Fibroblast of lung (primary cell): ENCODE data around the gene MRI1. TPM values are rescaled to one million over a fixed set of nuclear protein-coding genes. Genes with fewer than 3 reads are reported as not detected.

Experiments
- DNase-seq, 2 donors: peaks; one replicate each; pipeline versions ENCODE4 v3.0.0 to v3.0.0-alpha.2; 2010; ENCODE audit warnings: low read depth in 2 of 2
- H2AFZ ChIP-seq: 2 replicates; pipeline ENCODE4 v1.5.1; 2012; ENCODE audit warnings: low read length, control low read depth, inconsistent platforms
- H3K27ac ChIP-seq: 2 replicates; pipeline ENCODE4 v1.5.1; 2011; ENCODE audit warnings: low read length, control low read depth; ENCODE audit not compliant: insufficient read depth
- H3K27me3 ChIP-seq: 2 replicates; pipeline ENCODE4 v1.5.1; 2011; ENCODE audit warnings: mild to moderate bottlenecking, low read length; ENCODE audit not compliant: control insufficient read depth, insufficient read depth
- H3K36me3 ChIP-seq: 2 replicates; pipeline ENCODE4 v1.5.1; 2011; ENCODE audit warnings: low read length; ENCODE audit not compliant: control insufficient read depth, insufficient read depth
- H3K4me1 ChIP-seq: 2 replicates; pipeline ENCODE4 v1.5.1; 2011; ENCODE audit warnings: low read length; ENCODE audit not compliant: control insufficient read depth, insufficient read depth; ENCODE audit errors: extremely low read depth
- H3K4me2 ChIP-seq: 2 replicates; pipeline ENCODE4 v1.5.1; 2011; ENCODE audit warnings: low read length, control low read depth; ENCODE audit not compliant: insufficient read depth; ENCODE audit errors: extremely low read depth
- H3K4me3 ChIP-seq, 4 experiments: fragments of 200-600 bp in 1 of 4; sonication (generic) in 1 of 4; replicated peaks in 1 of 4; 2 replicates each; pipeline ENCODE4 v1.5.1; 2011 to 2016; ENCODE audit warnings: low read length in 4 of 4, low read depth in 3 of 4, mild to moderate bottlenecking in 3 of 4, control low read depth in 2 of 4, inconsistent platforms in 1 of 4, mixed read lengths in 1 of 4; ENCODE audit not compliant: insufficient read depth in 1 of 4; ENCODE audit errors: control extremely low read depth in 1 of 4
- H3K79me2 ChIP-seq: 2 replicates; pipeline ENCODE4 v1.5.1; 2012; ENCODE audit warnings: mild to moderate bottlenecking, low read length, inconsistent platforms; ENCODE audit not compliant: control insufficient read depth, insufficient read depth
- H3K9ac ChIP-seq: 2 replicates; pipeline ENCODE4 v1.5.1; 2011; ENCODE audit warnings: mild to moderate bottlenecking, low read length, control low read depth; ENCODE audit not compliant: insufficient read depth
- H3K9me3 ChIP-seq: 2 replicates; pipeline ENCODE4 v1.5.1; 2012; ENCODE audit warnings: low read depth, low read length; ENCODE audit not compliant: control insufficient read depth, insufficient read depth
- H4K20me1 ChIP-seq: 2 replicates; pipeline ENCODE4 v1.5.1; 2011; ENCODE audit warnings: low read length; ENCODE audit not compliant: control insufficient read depth, insufficient read depth; ENCODE audit errors: extremely low read depth
- CTCF ChIP-seq, 2 donors: IDR thresholded peaks in 1 of 2; conservative IDR thresholded peaks in 1 of 2; 1 replicate in 1 of 2; 2 replicates in 1 of 2; pipeline ENCODE4 v1.5.1; 2011 to 2012; ENCODE audit warnings: low read length in 2 of 2, control low read depth in 1 of 2, inconsistent platforms in 1 of 2, low read depth in 1 of 2, mild to moderate bottlenecking in 1 of 2
- EZH2 ChIP-seq: IDR thresholded peaks from 2 replicates; pipeline ENCODE4 v1.5.1; 2012; ENCODE audit warnings: low read length, control low read depth, mild to moderate bottlenecking; ENCODE audit errors: missing control alignments
- polyA plus RNA-seq, 2 donors: library from polyadenylated mRNA; depleted of rRNA in 1 of 2; stranded (reverse) in 1 of 2; unstranded in 1 of 2; fragments of >200 nt; gene quantifications; 2 replicates each; pipeline ENCODE4 v1.2.1, GENCODE V29; 2011 to 2012; ENCODE audit warnings: missing spikeins in 1 of 2
- total RNA-seq: library from RNA; depleted of rRNA; stranded (reverse); fragments of >200 nt; gene quantifications from 2 replicates; pipeline ENCODE4 v1.2.1, GENCODE V29; 2014

Gene MRI1
- total and polyA plus RNA-seq, 2 donors (not counting 1 experiment from before 2014, with no cell fraction given), result 17.1 to 17.7 TPM

- Histone ChIP-seq H2AFZ (no peak overlapping the region), H3K9ac (no peak overlapping the region), H3K27ac (no peak overlapping the region), H3K4me3 (no peak overlapping the region), H4K20me1 (no peaks in the 10 kb centered on the region), H3K27me3 (no peaks in the 10 kb centered on the region), H3K4me1 (no peaks in the 10 kb centered on the region), H3K9me3 (no peaks in the 10 kb centered on the region), H3K79me2 (no peaks in the 10 kb centered on the region), H3K36me3 (peaks cover 16% of the 10 kb centered on the region), H3K4me2 (no peak overlapping the region)
- TF ChIP-seq CTCF (conservative IDR thresholded peaks at IDR 0.05 in 1 of 2, IDR thresholded peaks at IDR 0.05 in 1 of 2; ENCODE audit: low read depth in 1 of 2, low read length in 2 of 2) (no peak), EZH2 (no peak)
- no peak for DNase-seq
Observed at GRCh38 chr19:13806728-13807127, 42.4 kb downstream of the MRI1 start.

- Histone ChIP-seq H3K79me2 (no peaks in the 10 kb centered on the region), H3K9ac (no peak overlapping the region), H3K4me1 (no peaks in the 10 kb centered on the region), H3K9me3 (no peaks in the 10 kb centered on the region), H3K4me2 (no peak overlapping the region), H4K20me1 (no peaks in the 10 kb centered on the region), H3K4me3 (no peak overlapping the region), H2AFZ (no peak overlapping the region), H3K27me3 (no peaks in the 10 kb centered on the region), H3K27ac (no peak overlapping the region), H3K36me3 (peaks cover 16% of the 10 kb centered on the region)
- TF ChIP-seq EZH2 (no peak), CTCF (conservative IDR thresholded peaks at IDR 0.05 in 1 of 2, IDR thresholded peaks at IDR 0.05 in 1 of 2; ENCODE audit: low read depth in 1 of 2, low read length in 2 of 2) (no peak)
- DNase-seq, result no peak
Observed at GRCh38 chr19:13807421-13808021, 43.2 kb downstream of the MRI1 start.

- Histone ChIP-seq H3K27ac (no peak overlapping the region), H3K4me1 (no peaks in the 10 kb centered on the region), H3K27me3 (no peaks in the 10 kb centered on the region), H3K4me3 (no peak overlapping the region), H4K20me1 (no peaks in the 10 kb centered on the region), H2AFZ (no peak overlapping the region), H3K4me2 (no peak overlapping the region), H3K36me3 (peaks cover 19% of the 10 kb centered on the region), H3K9ac (no peak overlapping the region), H3K9me3 (no peaks in the 10 kb centered on the region), H3K79me2 (no peaks in the 10 kb centered on the region)
- no peak for DNase-seq
- TF ChIP-seq EZH2, result no peak
- TF ChIP-seq CTCF (conservative IDR thresholded peaks at IDR 0.05 in 1 of 2, IDR thresholded peaks at IDR 0.05 in 1 of 2; ENCODE audit: low read depth in 1 of 2, low read length in 2 of 2), result no peak
Observed at GRCh38 chr19:13808856-13809255, 44.5 kb downstream of the MRI1 start.
